ENCODE results near the gene INPP5K.

The INPP5K gene

GRCh38 chr17:1484060-1484535 is 32.3 kb downstream of the INPP5K start:
- POLR2A ChIA-PET = interaction anchor here (1.3 kb wide), 1 partner anchor 31 kb away, joined by 3 read pairs; no protein-coding TSS in a partner anchor

GRCh38 chr17:1482680-1483079 is 33.7 kb downstream of the INPP5K start:
- no peak for DNase-seq (ENCODE audit: extremely low spot score)
- no peak for TF ChIP-seq CTCF (IDR thresholded peaks at IDR 0.05; ENCODE audit: control extremely low read depth, extremely low read depth, low read depth, missing control alignments)
- CTCF ChIA-PET = no interaction called here
- POLR2A ChIA-PET = no interaction called here

More at GRCh38 chr17:1484060-1484535, 32.3 kb downstream of the INPP5K start:
- CTCF ChIA-PET = interaction anchor here (1.0 to 2.1 kb wide), 2 partner anchors 10 to 24 kb away, joined by 3 to 5 read pairs; no protein-coding TSS in a partner anchor
- DNase-seq (ENCODE audit: extremely low spot score) = no peak
- TF ChIP-seq CTCF (IDR thresholded peaks at IDR 0.05; ENCODE audit: control extremely low read depth, extremely low read depth, low read depth, missing control alignments) = no peak

- DNase-seq (ENCODE audit: extremely low spot score) = no peak
- no peak for TF ChIP-seq CTCF (IDR thresholded peaks at IDR 0.05; ENCODE audit: control extremely low read depth, extremely low read depth, low read depth, missing control alignments)
- POLR2A ChIA-PET = no interaction called here
Measured at GRCh38 chr17:1481736-1482135, 34.7 kb downstream of the INPP5K start.

GRCh38 chr17:1480747-1481465 is 35.5 kb downstream of the INPP5K start:
- CTCF ChIA-PET = interaction anchor here (0.6 to 1.4 kb wide), 3 partner anchors 30 to 116 kb away, joined by 3 to 4 read pairs (median 3); partner anchors contain the start of gene INPP5K
- no peak for TF ChIP-seq CTCF (IDR thresholded peaks at IDR 0.05; ENCODE audit: control extremely low read depth, extremely low read depth, low read depth, missing control alignments)
- POLR2A ChIA-PET = no interaction called here
- no peak for DNase-seq (ENCODE audit: extremely low spot score)

More at GRCh38 chr17:1481736-1482135, 34.7 kb downstream of the INPP5K start:
- CTCF ChIA-PET = interaction anchor here (1.4 kb wide), 1 partner anchor 117 kb away, joined by 3 read pairs; no protein-coding TSS in a partner anchor

GRCh38 chr17:1478418-1478817 is 38.0 kb downstream of the INPP5K start:
- no peak for TF ChIP-seq CTCF (IDR thresholded peaks at IDR 0.05; ENCODE audit: control extremely low read depth, extremely low read depth, low read depth, missing control alignments)
- POLR2A ChIA-PET = no interaction called here
- CTCF ChIA-PET = no interaction called here
- DNase-seq (ENCODE audit: extremely low spot score) = no peak

GRCh38 chr17:1475321-1475854 is 41.0 kb downstream of the INPP5K start:
- ChIA-PET POLR2A (interaction anchor here (0.7 to 1.4 kb wide), 5 partner anchors 12 to 82 kb away, joined by 3 to 5 read pairs (median 4); partner anchors contain the start of gene CRK), CTCF (interaction anchor here (1.2 to 1.8 kb wide), 4 partner anchors 17 to 110 kb away, joined by 3 to 6 read pairs (median 4); no protein-coding TSS in a partner anchor)
- TF ChIP-seq CTCF (IDR thresholded peaks at IDR 0.05; ENCODE audit: control extremely low read depth, extremely low read depth, low read depth, missing control alignments) = no peak
- no peak for DNase-seq (ENCODE audit: extremely low spot score)

Measured in GM10248 (cell line).